K562 (cell line): ENCODE results near the gene NDUFS6. TPM values are rescaled to one million over a fixed set of nuclear protein-coding genes. Genes with fewer than 3 reads are reported as not detected.

Experiments
- CBX8 ChIP-seq: fragments of 200-600 bp; sonication (generic); IDR thresholded peaks from 2 replicates; pipeline ENCODE4 v1.6.1; 2012; ENCODE audit warnings: borderline replicate concordance, mixed run types, low read depth, mild to moderate bottlenecking, moderate library complexity, mixed read lengths, low read length, control low read depth, inconsistent platforms; ENCODE audit not compliant: poor library complexity, severe bottlenecking; ENCODE audit errors: extremely low read depth
- DACH1 ChIP-seq: fragments of 450-650 bp; IDR thresholded peaks from 2 replicates; pipeline ENCODE4 v1.6.1; 2018; ENCODE audit not compliant: partially characterized antibody
- DIDO1 ChIP-seq: fragments of 450-650 bp; IDR thresholded peaks from 2 replicates; pipeline ENCODE4 v1.6.1; 2016; ENCODE audit warnings: low read depth, missing biosample characterization, missing genetic modification characterization
- HDAC3 ChIP-seq: fragments of 450-650 bp; IDR thresholded peaks from 2 replicates; pipeline ENCODE4 v1.6.1; 2018; ENCODE audit warnings: borderline replicate concordance, mild to moderate bottlenecking, moderate library complexity; ENCODE audit not compliant: partially characterized antibody
- HMGN3 ChIP-seq: IDR thresholded peaks from 2 replicates; pipeline ENCODE4 v1.6.1; 2011; ENCODE audit warnings: borderline replicate concordance, low read depth, mild to moderate bottlenecking, mixed read lengths, low read length; ENCODE audit not compliant: insufficient read length; ENCODE audit errors: extremely low read depth
- KAT7 ChIP-seq: sonication (generic); formaldehyde crosslinking; IDR thresholded peaks from 2 replicates; pipeline ENCODE4 v1.8.0; 2022; ENCODE audit warnings: missing genetic modification reagents, mild to moderate bottlenecking, borderline replicate concordance
- NCOA1 ChIP-seq: fragments of 450-650 bp; IDR thresholded peaks from 2 replicates; pipeline ENCODE4 v1.6.1; 2016; ENCODE audit warnings: low read depth
- NR2C1 ChIP-seq, 2 experiments: fragments of 450-650 bp; IDR thresholded peaks; 2 replicates each; pipeline ENCODE4 v1.6.1; 2017; ENCODE audit warnings: mild to moderate bottlenecking in 2 of 2, antibody characterized with exemption in 1 of 2, inconsistent platforms in 1 of 2, missing compliant biosample characterization in 1 of 2, missing genetic modification characterization in 1 of 2
- PML ChIP-seq: IDR thresholded peaks from 2 replicates; pipeline ENCODE4 v1.6.1; 2012; ENCODE audit warnings: low read length, inconsistent platforms
- SIN3B ChIP-seq: fragments of 450-650 bp; IDR thresholded peaks from 2 replicates; pipeline ENCODE4 v1.6.1; 2017; ENCODE audit warnings: low read depth, mild to moderate bottlenecking, moderate library complexity
- SPI1 ChIP-seq: IDR thresholded peaks from 2 replicates; pipeline ENCODE4 v1.6.1; 2011; ENCODE audit warnings: low read depth, low read length, control low read depth, borderline replicate concordance
- ZBTB2 ChIP-seq: fragments of 450-650 bp; IDR thresholded peaks from 2 replicates; pipeline ENCODE4 v1.6.1; 2016; ENCODE audit warnings: antibody characterized with exemption
- polyA plus RNA-seq, 8 experiments: library from polyadenylated mRNA; depleted of rRNA in 4 of 8; stranded (reverse) in 5 of 8; unstranded in 3 of 8; fragments of >200 nt; fragmentation: Nextera tagmentation in 2 of 8; fragmentation: Illumina TruSeq in 1 of 8; extraction: Ambion mirVana in 2 of 8; extraction: Trizol in 1 of 8; gene quantifications; 2 replicates each; pipeline versions ENCODE4 v1.2.1 to v1.2.3, GENCODE V29; 2011 to 2014; ENCODE audit warnings: inconsistent platforms in 1 of 8, missing spikeins in 1 of 8
- total RNA-seq, 7 experiments: library from RNA; depleted of rRNA in 6 of 7; stranded (reverse); fragments of >200 nt in 6 of 7; fragmentation: Illumina TruSeq in 2 of 7; extraction: Trizol in 2 of 7; gene quantifications; 2 replicates each; pipeline versions ENCODE4 v1.2.1 to v1.2.3, GENCODE V29; 2011 to 2021; ENCODE audit warnings: low replicate concordance in 1 of 7

NDUFS6 gene
- total and polyA plus RNA-seq, 9 of the 15 experiments (the other 6 are each of a cell fraction or from before 2014, with no cell fraction given), result 36.1 to 291 (median 77.0) TPM

- TF ChIP-seq HMGN3, result peak; percentile 83
- peak; percentile 63; the same call in 1 of the 2 replicates for TF ChIP-seq PML
- peak; percentile 53; the same call in 1 of the 2 replicates for TF ChIP-seq DIDO1 (tag)
- peak; percentile 98 for TF ChIP-seq NR2C1 (IDR thresholded peaks at IDR 0.05)
- TF ChIP-seq NR2C1 (tag; IDR thresholded peaks at IDR 0.05), result peak; percentile 99
- TF ChIP-seq DACH1, result no peak
- TF ChIP-seq ZBTB2, result peak; percentile 97
- TF ChIP-seq HDAC3, result no peak
- TF ChIP-seq NCOA1, result no peak
- TF ChIP-seq KAT7, result no peak
- peak; percentile 43; the same call in 1 of the 2 replicates for TF ChIP-seq SPI1
- TF ChIP-seq CBX8, result no peak
- TF ChIP-seq SIN3B, result peak; percentile 94
Observed at GRCh38 chr5:1801222-1801966, at the start of gene NDUFS6 (continued).
